Brain microvascular endothelial cell (primary cell): ENCODE results near the gene DMXL2.
"Not testable (repeated sequence)": the region's sequence is repeated elsewhere in the genome, so short reads cannot be mapped to it uniquely, and the experiment has no call there.

Source experiments
- DNase-seq: peaks from one replicate; pipeline ENCODE4 v3.0.0-alpha.2; 2020
- H3K27ac ChIP-seq: fragments of 250-450 bp; sonication (Bioruptor Pico); 2 replicates; pipeline ENCODE4 v1.5.1; 2020; ENCODE audit warnings: mild to moderate bottlenecking, moderate library complexity
- H3K27me3 ChIP-seq: fragments of 250-450 bp; sonication (Bioruptor Pico); replicated peaks from 2 replicates; pipeline ENCODE4 v1.5.1; 2020; ENCODE audit warnings: mild to moderate bottlenecking
- H3K36me3 ChIP-seq: fragments of 250-450 bp; sonication (Bioruptor Pico); replicated peaks from 2 replicates; pipeline ENCODE4 v1.5.1; 2020; ENCODE audit warnings: mild to moderate bottlenecking
- H3K4me3 ChIP-seq: 2 replicates; pipeline ENCODE4 v1.5.1; 2011; ENCODE audit warnings: low read depth, mild to moderate bottlenecking, control low read depth, low read length, moderate library complexity
- CTCF ChIP-seq: IDR thresholded peaks from 2 replicates; pipeline ENCODE4 v1.5.1; 2011; ENCODE audit warnings: low read depth, mild to moderate bottlenecking, moderate library complexity, low read length, control low read depth, inconsistent platforms; ENCODE audit errors: missing control alignments
- in situ Hi-C: cut with HindIII; loops from 2 replicates; pipeline ENCODE4 v1.10.0; 2017; ENCODE audit warnings: low sequenced_read_pairs, low pct_ligation_motif_present

Gene DMXL2

GRCh38 chr15:51576286-51576850 lies 46.2 kb downstream of the DMXL2 start:
- no peak for TF ChIP-seq CTCF
- in situ Hi-C loops = no loop called here
- Histone ChIP-seq H3K27me3 (no peaks in the 10 kb centered on the region), H3K4me3 (no peak overlapping the region), H3K36me3 (no peaks in the 10 kb centered on the region), H3K27ac (no peak overlapping the region)
- DNase-seq = no peak

- Histone ChIP-seq H3K27ac (no peak overlapping the region), H3K4me3 (no peak overlapping the region), H3K36me3 (no peaks in the 10 kb centered on the region), H3K27me3 (no peaks in the 10 kb centered on the region)
- in situ Hi-C loops = no loop called here
- TF ChIP-seq CTCF = no peak
- no peak for DNase-seq
Observed at GRCh38 chr15:51575775-51576174, 46.8 kb downstream of the DMXL2 start.

GRCh38 chr15:51573352-51573751 lies 49.2 kb downstream of the DMXL2 start:
- DNase-seq, H3K27ac ChIP-seq, in situ Hi-C loops, H3K36me3 ChIP-seq, H3K4me3 ChIP-seq, H3K27me3 ChIP-seq: not testable (repeated sequence)

GRCh38 chr15:51568939-51569784 lies 53.4 kb downstream of the DMXL2 start:
- DNase-seq, H3K27ac ChIP-seq, in situ Hi-C loops, H3K36me3 ChIP-seq, H3K4me3 ChIP-seq, H3K27me3 ChIP-seq: not testable (repeated sequence)

GRCh38 chr15:51561271-51561670 lies 61.3 kb downstream of the DMXL2 start:
- no peak overlapping the region for H3K27ac ChIP-seq
- no peak for DNase-seq
- no peaks in the 10 kb centered on the region for H3K36me3 ChIP-seq
- TF ChIP-seq CTCF = no peak
- H3K27me3 ChIP-seq = no peaks in the 10 kb centered on the region
- in situ Hi-C loops = no loop called here
- no peak overlapping the region for H3K4me3 ChIP-seq

GRCh38 chr15:51558876-51559275 lies 63.7 kb downstream of the DMXL2 start:
- no peaks in the 10 kb centered on the region for H3K36me3 ChIP-seq
- no peak for DNase-seq
- no peak overlapping the region for H3K4me3 ChIP-seq
- no peaks in the 10 kb centered on the region for H3K27me3 ChIP-seq
- H3K27ac ChIP-seq = no peak overlapping the region
- in situ Hi-C loops = no loop called here
- no peak for TF ChIP-seq CTCF
